GM19240 (cell line): Measurements from ENCODE around the gene CACNB1.
A peak's percentile ranks its signal among the peaks of the same experiment; 100 is the strongest.
"Not testable (repeated sequence)": the region's sequence is repeated elsewhere in the genome, so short reads cannot be mapped to it uniquely, and the experiment has no call there.

Experiments
- DNase-seq: peaks from one replicate; pipeline ENCODE4 v3.0.0; 2011; ENCODE audit warnings: low spot score; ENCODE audit not compliant: insufficient read length

CACNB1 gene

DNA sequence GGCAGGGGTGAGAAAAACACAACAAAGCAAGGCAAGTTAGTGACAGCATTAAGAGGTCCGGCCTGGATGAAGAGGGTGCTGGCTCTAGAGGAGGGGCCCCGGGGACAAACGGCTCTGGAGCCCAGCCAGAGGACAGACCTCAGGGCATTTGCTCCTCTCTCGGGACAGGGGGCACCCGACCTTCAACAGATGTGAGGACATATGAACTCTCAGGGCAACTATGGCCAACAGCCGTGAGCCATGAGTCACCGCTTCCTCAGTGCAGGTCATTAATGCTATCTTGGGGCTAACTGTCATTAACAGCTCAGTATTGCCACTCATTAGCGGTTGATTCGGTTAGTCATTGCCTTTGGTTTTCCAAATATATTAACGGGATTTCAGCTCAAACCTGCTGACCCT lies 21.8 kb downstream of the CACNB1 start:
- DNase-seq = no peak

DNA sequence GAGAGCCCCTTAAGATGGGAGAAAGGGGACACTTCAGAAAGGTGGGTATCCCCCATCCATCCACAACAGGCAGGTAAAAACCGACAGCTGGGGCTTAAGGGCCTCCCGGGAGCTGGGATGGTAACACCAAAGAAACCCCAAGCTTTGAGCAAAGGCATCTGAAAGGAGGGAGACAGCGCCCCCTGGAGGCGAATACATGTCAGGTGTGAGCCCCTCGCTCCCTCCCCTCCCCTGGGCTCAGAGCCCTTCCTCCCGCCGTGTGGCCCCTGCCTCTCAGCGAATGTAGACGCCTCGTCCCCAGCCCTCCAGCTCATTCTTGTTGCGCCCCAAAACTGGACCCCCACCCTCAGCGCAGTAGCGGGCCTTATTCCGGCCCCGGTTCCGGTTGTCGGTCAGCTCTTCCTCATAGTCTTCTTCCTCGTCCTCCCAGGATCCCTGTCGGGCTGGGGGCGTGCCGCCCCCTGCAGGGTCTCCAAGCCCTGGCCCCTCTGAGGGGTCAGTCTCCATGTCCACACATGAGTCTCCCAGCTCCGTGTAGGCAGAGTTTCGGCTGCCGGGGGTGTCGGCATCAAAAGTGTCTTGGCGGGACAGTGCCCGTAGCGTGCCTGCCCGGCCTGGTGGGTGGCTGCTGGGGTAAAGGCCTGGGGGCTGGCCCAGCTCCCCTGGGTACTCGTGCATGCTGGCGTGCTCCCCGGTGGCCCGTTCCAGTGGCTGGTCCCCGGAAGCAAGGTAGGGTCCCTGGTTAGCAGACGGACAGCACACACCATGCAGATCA lies 22.4 kb downstream of the CACNB1 start:
- DNase-seq = peak; percentile 64

DNA sequence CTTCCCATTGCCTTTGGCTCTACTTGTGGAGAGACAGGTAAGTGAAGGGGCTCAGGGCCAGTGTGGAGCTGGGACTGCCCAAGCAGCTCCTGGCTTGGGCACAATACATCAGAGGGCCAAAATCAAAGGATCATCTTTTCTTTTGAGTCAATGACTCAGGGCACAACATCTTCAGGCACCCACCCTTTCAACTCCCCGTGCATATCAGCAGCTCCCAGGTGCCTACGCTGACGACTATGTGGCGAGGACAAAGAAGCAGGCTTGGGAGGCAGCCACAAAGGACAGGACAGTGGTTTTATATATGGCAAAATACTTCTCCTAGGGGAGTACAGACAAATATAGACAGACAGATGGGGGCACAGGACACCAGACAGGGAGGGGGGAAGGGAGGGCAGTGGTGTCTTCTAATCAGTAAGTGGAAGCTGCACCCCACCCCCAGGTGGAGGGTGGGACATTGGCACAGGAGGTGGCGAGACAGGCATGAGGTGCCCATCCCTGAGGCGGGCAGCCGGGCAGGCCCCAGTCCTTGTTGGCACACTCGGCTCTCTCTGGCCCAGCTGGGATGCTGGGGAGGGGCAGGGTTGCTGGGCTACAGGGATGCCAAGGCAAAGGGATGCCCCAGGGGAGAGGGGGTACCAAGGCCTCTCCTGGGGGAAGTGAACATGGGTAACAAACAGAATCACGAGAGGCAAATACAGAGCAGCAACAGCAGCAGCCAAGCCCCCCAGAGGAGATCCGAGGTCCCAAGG lies 23.8 kb downstream of the CACNB1 start:
- no peak for DNase-seq

DNA sequence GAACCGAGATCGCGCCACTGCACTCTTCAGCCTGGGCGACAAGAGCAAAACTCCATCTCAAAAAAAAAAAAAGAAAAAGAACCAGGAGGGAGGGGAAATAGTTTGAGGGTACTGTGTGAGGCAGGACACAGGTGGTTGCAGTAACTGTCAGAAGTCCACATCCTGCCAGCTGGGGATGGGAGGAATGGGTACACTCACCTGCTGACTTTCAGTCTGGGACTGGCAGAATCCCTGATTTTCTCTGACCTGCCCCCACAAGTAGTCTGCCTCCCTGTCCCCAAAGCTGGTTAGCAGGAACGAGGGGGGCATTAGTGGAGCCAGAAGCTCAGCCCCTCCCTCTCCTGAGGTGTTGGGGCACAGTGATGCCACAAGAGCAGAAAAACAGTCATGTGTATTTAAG lies 24.4 kb downstream of the CACNB1 start:
- DNase-seq = no peak

DNA sequence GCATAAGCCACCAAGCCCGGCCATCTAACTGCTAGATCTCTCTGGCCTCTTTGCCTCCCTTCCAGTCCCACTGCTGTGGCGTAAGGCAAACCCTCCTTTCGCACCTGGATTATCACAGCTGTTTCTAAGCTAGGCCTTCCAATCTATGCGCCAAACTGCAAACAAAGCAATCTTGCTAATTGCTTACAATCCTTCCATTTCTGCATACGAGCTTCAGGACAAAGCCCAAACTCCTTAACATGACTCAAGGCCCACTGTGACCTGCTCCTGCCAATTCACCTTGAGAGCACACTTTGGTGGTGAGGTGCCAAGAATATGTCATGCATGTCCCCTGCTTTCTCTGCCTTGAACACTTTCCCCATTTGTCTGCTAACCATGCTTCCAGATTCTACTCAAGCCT lies 25.5 kb downstream of the CACNB1 start:
- DNase-seq = no peak

DNA sequence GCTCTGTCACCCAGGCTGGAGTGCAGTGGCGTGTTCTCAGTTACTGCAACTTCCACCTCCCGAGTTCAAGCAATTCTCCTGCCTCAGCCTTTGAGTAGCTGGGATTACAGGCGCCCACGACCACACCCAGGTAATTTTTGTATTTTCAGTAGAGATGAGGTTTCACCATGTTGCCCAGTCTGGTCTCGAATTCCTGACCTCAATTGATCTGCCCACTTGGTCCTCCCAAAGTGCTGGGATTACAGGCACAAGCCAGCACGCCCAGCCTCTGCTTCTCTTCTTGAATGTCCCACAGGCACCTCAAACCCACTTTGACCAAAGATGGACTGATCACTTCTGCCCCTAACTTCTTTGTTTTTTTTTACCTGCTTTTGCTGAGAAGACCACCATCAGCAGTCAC lies 26.9 kb downstream of the CACNB1 start:
- DNase-seq = no peak

DNA sequence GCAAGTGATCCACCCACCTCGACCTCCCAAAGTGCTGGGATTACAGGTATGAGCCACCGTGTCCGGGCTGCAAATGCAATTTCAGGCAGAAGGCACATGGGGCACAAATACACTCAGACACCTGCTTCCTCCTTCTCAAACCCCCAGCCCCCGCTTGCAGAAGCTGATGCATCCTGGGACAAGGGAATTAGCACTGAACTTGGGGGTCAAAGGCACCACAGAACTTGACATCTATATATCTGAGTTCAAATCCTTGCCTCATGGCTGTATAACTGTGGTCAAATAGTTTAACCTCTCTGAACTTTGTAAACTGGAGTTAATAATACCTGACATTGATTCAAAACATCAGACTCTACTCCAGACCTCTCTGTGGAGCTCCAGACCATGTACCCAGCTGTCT lies 27.4 kb downstream of the CACNB1 start:
- DNase-seq = no peak

DNA sequence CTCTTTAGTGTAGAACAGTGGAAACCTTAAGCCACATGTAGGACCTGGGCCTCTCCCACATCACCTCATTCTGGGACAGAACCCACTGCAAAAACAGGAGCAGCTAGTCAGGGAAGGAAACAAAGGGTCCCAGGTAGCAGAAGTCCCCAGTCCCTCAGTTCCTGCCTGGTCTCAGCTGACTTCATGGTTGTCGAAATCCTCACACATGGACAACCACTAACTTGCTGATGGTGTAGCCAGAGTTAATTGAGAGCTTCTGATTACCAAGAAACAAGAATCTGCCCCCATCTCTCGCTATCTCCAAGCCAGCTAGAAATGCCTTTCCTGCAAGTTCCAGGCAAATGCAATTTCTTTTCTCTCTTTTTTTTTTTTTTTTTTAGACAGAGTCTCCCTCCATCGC lies 28.0 kb downstream of the CACNB1 start:
- DNase-seq = no peak

DNA sequence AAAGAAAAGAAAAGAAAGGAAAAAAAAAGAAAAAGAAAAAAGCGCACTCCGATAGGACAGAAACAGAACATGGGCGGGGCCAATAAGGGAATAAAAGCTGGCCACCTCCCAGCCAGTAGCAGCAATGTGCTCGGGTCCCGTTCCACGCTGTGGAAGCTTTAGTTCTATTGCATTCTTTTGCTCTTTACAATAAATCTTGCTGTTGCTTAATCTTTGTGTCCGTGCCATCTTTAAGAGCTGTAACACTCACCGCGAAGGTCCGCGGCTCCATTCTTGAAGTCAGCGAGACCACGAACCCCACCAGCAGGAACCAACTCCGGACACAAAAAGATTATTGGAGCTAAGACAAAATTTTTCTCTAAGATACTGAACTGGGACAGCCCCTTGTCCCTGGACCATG lies 28.4 kb downstream of the CACNB1 start:
- DNase-seq = no peak

DNA sequence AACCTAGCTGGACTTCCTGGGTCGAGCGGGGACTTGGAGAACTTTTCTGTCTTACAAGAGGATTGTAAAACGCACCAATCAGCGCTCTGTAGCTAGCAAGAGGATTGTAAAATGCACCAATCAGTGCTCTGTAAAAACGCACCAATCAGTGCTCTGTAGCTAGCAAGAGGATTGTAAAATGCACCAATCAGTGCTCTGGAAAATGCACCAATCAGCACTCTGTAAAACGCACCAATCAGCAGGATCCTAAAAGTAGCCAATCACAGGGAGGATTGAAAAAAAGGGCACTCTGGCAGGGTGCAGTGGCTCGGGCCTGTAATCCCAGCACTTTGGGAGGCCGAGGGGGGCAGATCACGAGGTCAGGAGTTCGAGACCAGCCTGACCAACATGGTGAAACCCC lies 29.0 kb downstream of the CACNB1 start:
- not testable (repeated sequence) for DNase-seq

DNA sequence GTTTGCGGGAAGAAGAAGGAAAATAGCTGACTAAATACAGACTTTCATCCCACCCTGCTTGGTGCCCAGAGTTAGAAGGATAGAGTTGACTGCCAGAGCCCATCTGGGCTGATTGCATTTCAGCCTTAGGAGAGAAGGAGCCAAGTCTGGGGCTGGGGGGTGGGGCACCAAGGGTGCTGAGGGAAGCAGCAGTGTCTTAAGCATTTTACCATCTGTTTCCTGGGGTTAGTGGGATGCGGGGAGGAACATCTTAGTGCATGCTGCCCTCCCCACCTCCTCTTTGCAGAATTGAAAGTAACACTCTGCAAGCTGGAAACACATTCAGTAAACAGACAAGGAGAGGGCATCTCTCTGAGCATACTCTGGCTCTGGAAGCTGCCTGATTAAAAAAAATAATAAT lies 30.0 kb downstream of the CACNB1 start:
- DNase-seq = no peak

DNA sequence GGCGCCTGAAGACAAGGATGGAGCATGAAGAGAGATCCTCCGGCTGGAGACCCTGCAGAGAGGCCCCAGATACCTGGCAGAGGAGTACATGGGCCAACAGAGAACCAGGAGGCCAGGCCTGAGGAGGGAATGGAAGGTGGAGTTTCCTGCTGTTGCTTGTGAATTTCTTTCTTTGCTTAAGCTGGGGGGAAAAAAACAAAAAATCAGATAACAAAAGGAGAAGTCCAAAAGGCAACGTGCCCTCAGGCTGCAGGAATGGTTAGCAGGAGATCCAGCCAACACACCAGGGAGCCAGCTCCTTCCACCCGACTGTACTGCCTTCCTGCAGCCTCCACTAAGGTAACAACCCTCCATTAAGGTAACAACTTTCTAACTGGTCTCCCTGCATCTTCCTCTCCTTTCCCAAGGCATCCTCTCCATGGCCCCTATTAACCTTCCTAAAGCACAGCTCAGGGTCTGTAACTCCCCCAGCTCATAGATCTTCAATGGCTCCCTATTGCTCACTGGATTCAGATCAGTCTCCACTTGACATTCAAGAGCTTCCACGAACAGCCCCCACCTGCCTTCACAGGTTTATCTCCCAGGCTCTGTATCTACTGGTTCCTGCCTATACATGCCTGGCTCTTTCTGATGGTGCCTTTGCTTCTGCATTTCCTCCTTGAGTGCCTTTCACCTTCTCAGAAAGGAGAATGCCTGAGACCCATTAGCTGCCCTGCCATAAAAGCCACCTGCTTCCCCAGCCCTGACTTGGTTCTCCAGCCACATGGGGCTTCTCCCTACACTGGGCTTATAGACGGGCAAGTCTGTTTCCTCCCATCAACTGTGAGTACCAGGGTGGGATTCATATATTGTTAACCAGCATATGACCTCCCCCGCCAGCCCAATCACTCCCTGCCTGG lies 30.8 kb downstream of the CACNB1 start:
- no peak for DNase-seq

DNA sequence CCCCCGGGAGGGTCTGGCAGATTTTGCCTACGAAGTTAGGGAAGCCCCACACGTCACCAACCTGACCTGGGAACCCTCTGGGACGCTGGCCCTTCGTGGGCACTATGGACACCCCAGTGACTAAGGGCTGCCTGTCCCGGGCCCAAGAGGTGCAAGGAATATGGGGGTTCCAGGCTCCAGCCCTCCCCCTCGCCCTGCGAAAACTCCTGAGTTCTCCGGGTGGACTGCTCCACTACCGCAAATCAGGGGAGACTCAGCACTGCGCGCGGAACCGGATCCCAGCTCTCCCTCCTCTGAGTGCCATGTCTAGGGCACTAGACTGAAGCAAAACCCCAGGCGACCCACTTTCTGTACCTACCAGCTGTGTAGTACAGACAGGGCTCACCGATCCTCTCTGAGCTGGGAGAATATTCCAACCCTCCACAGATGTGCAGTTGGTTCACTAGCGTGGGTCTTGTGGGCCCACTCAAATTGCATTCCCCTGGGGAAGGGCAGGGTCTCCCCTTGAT lies 31.6 kb downstream of the CACNB1 start, which contains the start of gene ARL5C:
ARL5C (minus strand) TSS at position 321 of the 509 bp plus-strand sequence. CDS start 401 bp downstream, outside the sequence.
- DNase-seq = no peak

DNA sequence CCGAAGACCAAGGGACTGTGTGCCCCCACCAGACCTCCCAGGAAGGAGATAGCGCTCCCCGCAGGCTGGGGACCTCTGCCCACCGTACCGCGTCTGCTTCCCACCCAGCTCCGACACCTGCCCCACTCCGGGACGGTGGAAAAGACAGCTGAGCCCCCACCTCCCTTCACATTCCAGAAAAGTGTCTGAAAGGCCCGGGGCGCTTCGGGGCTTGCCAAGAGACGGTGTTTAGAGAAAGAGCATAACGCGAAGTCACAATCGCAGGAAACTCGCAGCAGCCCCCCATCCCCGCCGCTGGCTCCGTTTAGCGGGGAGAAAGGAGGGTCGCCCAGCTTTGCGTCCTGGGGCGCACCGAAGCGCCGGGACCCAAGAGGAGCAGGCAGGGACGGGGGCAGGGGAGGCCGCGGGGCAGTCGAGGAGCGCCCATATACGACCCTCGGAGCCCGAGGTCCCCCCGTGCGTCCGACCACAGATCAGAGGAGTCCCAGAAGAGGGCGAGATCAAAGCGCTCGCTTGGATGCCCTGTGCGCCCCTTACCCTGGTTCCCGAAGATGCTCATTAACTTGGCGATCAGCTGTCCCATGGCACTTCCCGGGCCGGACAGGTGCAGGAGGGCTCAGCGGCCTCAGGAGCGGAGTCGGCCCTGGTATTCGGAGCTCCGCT lies 32.2 kb downstream of the CACNB1 start:
- DNase-seq = no peak

DNA sequence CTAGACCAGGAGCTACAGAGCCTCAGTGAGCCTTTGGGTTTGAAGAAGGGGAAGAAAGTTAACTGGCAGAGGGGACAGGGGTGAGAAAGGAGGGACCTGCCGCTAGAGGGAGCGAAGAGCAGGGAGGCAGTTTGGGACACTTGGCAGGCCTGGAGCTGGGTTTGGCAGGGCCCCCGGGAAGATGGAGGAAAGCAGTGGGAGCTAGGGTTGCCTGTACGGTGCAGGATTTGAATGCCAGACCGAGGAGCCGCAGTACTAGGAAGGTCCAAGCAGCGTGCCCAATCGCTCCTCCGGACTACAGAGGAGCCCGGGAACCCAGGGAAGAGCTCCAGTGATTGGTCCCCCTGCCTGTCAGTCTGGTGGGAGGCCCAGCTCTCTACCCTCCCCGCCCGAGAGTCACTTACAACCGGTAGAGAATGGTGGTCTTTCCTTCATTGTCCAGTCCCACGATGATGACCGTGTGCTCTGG lies 32.8 kb downstream of the CACNB1 start:
- peak; percentile 92 for DNase-seq

DNA sequence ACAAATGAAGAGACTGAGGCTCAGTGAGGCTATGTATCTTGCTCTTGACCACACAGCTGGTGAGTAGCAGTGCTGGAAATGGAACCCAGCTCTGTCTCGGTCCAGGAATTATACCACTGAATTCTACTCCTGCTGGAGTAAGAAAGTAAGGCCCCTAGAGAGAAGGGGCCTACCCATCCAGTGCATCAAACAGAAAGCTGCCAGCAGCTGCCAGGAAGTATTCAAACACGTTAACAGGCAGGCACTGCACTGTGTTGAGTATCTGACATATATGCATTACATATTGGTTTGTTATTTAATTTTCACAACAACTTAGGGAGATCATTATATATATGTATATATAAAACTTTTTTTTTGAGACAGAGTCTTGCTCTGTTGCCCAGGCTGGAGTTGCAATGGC lies 35.5 kb downstream of the CACNB1 start:
- no peak for DNase-seq

DNA sequence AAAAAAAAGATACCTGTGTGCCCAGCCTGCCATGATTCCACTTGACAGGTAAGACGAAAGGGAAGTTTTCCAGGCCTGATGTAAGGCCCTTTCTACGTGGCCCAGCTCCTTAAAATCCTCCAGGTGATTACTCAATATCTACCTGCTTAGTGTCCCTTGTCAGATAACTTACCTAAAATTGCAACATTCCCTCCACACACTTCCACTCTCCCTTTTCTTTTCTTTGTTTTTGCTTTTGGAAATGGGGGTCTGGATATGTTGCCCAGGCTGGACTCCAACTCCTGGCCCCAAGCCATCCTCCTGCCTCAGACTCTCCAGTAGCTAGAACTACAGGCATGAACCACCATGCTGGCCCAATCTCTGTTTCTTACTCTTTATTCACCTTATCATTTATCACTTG lies 38.8 kb downstream of the CACNB1 start:
- no peak for DNase-seq

DNA sequence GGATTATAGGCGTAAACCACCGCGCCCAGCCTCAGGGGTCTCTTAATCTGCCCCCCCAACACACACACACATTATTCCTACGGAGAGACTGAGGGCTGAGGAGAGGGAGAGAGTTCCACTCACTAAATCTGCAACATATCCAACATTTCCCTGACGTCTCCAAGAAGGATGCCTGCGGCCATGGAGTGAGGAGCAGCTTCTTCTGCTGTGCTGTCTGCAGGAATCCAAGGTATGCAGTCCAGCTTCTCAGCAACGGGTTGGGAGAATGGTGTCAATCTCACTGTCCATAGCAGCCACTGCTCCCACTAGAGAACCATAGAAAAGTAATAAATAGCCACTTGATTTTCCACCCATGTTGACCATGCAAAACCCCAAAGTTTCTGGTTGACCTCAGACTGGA lies 41.0 kb downstream of the CACNB1 start:
- no peak for DNase-seq

DNA sequence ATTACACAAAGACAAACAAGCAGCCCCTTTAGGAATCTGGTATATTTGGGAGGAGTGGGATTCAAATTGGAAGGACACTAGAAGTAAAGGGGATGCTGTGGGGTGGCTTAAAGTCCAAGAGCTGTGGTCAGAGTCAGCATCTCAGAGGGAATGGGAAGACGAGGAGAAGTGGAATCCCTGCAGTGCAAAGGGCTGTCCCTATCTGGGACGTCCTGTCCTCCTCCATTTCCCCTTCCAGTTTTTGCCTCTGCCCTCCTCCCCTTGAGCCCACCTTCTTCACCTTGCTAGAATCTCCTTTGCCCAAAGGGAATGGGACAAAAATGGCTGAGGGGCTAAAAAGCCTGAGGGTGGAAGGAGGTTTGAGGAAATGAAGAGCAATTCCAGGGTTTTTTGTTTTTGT lies 41.8 kb downstream of the CACNB1 start:
- DNase-seq = no peak

DNA sequence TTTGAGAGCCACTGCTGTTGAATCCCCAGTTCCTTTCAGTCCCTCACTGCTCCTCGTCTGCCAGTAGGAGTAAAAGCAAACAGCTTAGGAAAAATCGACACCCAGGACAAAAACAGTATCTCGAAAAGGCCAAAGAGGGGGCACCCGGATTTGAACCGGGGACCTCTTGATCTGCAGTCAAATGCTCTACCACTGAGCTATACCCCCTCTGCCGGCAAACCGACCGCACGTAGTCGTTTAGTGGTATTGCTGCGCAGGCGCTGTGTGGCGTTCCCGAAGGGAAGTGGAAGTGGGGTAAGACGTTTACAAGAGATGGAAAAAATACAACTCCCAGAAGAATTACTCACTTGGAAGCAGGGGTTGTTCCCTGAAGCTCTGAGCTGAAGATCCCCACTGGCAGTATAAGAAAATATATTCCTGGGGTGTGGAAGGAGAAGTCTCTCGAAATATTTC lies 43.8 kb downstream of the CACNB1 start:
- peak; percentile 49 for DNase-seq
